GM03348 (cell line): ENCODE data around the gene SAG.

Experiments used
- DNase-seq: peaks from one replicate; pipeline ENCODE4 v3.0.0; 2012; ENCODE audit warnings: low spot score

SAG gene

GRCh38 chr2:233380995-233381637 lies 73.5 kb downstream of the SAG start:
- DNase-seq: no peak

- no peak for DNase-seq
These were observed 74.0 kb downstream of the SAG start for GRCh38 chr2:233381638-233381995.

GRCh38 chr2:233384015-233384414 lies 76.4 kb downstream of the SAG start:
- no peak for DNase-seq

GRCh38 chr2:233384811-233385488 lies 77.3 kb downstream of the SAG start:
- no peak for DNase-seq

- DNase-seq: no peak
These were observed 78.0 kb downstream of the SAG start for GRCh38 chr2:233385489-233386044.

- peak; percentile 53 for DNase-seq
These were observed 78.9 kb downstream of the SAG start for GRCh38 chr2:233386382-233387041.

- DNase-seq: no peak
These were observed 79.6 kb downstream of the SAG start for GRCh38 chr2:233387225-233387624.

- peak; percentile 83 for DNase-seq
These were observed 80.3 kb downstream of the SAG start for GRCh38 chr2:233387667-233388528.

GRCh38 chr2:233389601-233390125 lies 82.0 kb downstream of the SAG start:
- no peak for DNase-seq

- no peak for DNase-seq
These were observed 88.1 kb downstream of the SAG start for GRCh38 chr2:233395687-233396086.
